ENCODE results near the gene NFIA.

NFIA gene

DNA sequence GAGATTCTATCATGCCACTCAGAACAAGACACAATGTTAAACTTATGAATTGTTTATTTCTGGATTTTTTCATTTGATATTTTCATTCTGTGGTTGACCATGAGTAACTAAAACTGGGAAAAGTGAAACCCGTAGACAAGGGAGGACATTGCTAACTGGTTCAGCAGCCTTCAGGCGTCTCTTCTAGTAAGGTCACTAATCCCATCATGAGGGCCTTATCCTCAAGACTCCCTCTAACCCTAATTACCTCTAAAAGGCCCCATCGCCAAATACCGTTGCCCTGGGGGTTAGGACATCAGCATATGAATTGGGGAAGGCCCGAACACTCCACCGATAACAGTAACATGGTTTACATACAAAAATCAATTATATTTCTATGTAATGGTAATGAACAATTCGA is 394.9 kb downstream of the NFIA start:
- DNase-seq: no peak

- DNase-seq: no peak
These were observed 398.0 kb downstream of the NFIA start for GRCh38 chr1:61480273-61480935.

DNA sequence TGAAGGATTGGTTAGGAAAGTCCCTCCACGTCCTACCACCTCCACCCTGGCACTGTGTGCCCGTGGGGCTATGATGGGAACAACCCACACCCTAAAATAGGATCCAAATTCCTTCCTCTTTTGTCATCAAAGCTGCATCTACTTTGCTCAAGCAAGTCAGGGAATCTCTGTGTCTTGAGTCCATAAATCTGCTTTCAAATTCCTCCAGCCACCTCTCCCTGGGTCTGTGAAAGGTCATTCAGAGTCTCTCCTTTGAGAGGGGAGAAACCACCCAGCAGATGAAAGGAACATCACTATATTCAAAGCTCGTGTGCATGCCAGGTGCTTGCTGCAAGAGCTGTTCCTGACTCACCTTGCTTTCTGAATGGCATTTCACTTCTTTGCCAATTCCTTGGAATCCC is 399.0 kb downstream of the NFIA start:
- DNase-seq: no peak

- DNase-seq: no peak
These were observed 399.9 kb downstream of the NFIA start for GRCh38 chr1:61482170-61482734.

GRCh38 chr1:61486783-61487536 is 404.6 kb downstream of the NFIA start:
- no peak for DNase-seq

GRCh38 chr1:61487801-61488200 is 405.4 kb downstream of the NFIA start:
- DNase-seq: no peak

- DNase-seq: no peak
These were observed 408.6 kb downstream of the NFIA start for GRCh38 chr1:61490924-61491323.

DNA sequence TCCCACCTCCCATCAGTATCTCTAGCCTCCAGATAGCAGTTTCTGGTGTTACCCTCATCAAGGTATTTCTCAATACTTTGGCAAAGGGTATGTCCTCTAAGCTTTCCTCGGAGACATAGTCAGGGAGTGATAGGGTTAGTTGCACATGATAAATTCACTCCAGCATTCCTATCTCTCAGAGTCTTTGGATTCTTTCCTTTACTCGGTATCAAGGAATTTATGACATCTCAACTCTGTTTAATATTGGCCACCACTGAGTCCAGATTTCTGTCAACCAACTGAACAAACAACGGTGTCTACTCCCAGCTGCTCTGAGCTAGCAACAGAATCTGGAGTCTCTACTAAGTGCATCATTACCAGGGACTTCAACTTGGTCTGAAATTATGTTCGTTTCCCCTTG is 409.1 kb downstream of the NFIA start:
- no peak for DNase-seq

DNA sequence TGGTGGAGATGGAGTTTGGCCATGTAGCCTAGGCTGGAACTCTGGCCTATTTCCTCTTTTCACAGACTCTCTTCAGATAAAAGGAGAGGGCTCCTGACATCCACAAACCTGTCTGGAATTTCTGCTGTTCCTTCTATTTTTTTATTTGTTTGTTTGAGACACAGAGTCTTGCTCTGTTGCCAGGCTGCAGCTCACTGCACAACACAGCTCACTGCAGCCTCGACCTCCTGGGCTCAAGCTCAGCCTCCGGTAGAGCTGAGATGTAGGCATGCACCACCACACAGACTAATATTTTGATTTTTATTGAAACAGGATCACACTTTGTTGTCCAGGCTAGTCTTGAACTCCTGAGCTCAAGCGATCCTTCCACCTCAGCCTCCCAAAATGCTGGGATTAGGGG is 411.6 kb downstream of the NFIA start:
- no peak for DNase-seq

GRCh38 chr1:61496501-61496900 is 414.1 kb downstream of the NFIA start:
- DNase-seq: no peak

- no peak for DNase-seq
These were observed 414.7 kb downstream of the NFIA start for GRCh38 chr1:61497013-61497412.

DNA sequence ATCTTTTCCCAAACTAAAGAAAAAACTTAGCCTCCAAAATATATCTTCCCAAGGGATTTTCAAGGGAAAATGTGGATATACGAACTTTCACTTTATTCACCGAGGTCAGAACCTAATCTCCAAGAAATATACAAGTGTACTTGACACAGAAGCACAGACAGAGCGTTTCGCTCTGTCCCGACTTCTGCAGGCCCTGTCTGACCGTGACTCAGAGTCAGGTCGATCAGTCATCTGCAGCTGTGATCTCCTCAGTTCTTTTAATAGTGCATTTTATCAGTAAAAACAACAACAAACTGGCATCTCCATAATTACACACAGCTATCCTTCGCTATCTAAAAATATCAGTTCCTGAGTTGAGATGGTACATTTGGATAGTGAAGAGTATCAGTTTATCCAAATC is 416.0 kb downstream of the NFIA start:
- DNase-seq: no peak

DNA sequence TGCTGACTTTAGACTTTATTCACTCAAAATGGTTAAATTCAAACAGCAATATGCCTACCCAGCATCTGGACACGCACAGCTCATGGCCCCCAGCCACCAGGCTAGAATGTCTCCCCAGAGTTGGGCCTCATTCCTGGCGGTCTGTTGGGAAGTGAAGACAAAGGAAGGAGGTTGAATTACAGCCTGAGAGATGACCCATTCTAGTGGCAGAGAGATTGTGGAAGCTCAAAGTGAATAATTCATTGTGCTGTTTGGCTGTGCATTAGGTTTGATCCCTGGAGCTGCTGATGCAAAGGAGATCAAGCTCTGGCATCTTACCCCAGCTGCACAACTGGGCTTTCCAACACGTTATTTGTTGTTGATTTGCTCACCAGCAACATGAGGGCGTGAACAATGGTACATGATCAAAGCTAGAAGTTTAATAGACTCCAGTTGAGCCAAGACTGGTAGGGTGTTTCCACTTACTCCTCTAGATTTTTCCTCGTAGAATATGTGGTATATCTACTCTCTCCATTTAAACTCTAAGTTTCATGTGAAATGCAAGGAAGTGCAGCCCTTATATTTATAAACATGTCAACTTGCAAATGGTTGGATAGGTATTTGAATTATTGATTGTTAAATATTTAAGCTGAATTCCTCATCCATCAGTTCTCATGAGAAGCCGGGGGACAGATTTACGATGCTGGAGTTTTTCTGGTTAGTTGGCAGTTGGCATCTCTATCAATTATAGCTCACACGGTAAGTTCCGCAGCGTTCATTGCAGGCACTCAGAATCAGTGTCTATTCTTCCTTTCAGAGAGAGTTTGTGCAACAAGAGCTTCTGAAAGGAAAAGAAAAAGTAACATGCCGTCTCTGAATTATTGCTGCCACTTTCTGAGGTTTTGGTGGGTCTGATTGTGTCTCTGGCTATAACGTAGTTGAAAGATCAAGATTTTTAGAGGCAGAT is 419.9 kb downstream of the NFIA start:
- no peak for DNase-seq

DNA sequence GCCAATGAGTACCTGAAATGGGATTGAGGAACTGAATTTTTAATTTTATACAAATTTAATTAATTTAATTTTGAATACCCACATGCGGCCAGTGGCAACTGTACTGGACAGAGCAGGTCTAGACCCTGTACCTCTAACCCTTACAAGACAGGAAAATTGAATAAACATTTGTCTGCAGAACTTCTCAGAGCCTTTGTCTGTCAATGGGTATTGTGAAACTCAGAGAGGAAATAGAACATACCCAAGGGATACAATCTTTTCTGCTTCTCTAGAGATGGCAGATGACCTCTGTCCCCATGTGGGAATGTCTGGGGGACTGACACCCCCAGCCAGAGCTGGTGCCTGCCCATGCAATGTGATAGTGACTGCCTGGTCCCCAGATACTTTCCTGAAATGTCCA is 421.9 kb downstream of the NFIA start:
- DNase-seq: no peak

DNA sequence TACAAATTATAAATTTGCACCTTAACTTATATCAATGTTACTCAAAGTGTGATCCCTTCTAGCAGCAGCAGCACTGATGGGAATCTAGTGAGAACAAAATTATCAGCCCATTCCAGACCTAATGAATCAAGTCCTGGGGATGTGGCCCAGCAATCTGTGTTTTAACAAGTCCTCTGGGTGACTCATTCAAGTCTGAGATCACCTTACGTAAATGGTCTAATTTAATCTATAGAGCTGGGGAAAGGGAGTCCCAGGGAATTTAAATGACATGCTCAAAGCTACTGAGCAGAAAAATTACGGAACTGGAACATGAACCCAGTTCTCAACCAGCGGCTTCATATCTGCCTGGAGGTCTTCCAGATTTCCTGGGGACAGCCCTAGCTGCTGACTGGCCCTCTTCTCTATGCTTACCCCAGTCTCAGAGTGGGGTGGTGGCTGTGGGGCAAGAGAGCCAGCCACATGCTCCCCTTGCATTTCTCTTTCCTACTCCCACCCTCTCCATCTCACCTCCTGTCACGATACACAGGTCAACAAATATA is 422.6 kb downstream of the NFIA start:
- no peak for DNase-seq

DNA sequence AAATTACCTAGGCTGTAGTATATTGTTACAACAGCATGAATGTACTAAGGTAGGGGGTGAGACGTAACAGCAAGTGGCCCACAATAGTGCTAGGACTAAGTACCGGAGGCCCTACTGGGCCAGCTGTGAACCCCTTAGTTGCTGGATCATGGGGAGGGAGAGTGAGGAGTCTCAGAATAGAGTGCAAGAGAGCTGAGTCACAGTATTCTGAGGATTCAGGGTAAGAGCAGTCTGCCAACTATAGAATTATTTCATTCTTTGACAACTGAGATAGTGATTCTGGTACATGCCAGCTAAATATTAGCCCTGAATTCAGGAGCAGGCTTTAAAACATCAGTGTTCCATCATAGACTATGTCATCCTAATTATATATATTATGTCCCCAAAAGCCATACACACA is 423.9 kb downstream of the NFIA start:
- DNase-seq: no peak

GRCh38 chr1:61506944-61507500 is 424.7 kb downstream of the NFIA start:
- no peak for DNase-seq

Data from activated gamma-delta T cell treated with Interleukin-2 at 50 U/mL for 16 hours (primary cell).